HepG2 (cell line): ENCODE measurements around the gene KCTD18. TPM values are rescaled to one million over a fixed set of nuclear protein-coding genes. Genes with fewer than 3 reads are reported as not detected.

Experiments used
- BORCS8-MEF2B ChIP-seq: sonication (generic); formaldehyde crosslinking; IDR thresholded peaks from 2 replicates; pipeline ENCODE4 v1.8.0; 2022; ENCODE audit warnings: mild to moderate bottlenecking, missing genetic modification reagents
- DMAP1 ChIP-seq: IDR thresholded peaks from 2 replicates; pipeline ENCODE4 v1.6.1; 2016
- FOXO1 ChIP-seq: sonication (generic); formaldehyde crosslinking; IDR thresholded peaks from 2 replicates; pipeline ENCODE4 v1.4.0; 2020; ENCODE audit warnings: missing genetic modification reagents
- KDM2A ChIP-seq: sonication (generic); formaldehyde crosslinking; IDR thresholded peaks from 2 replicates; pipeline ENCODE4 v1.4.0; 2020; ENCODE audit warnings: low read depth, missing genetic modification reagents, borderline replicate concordance
- MXI1 ChIP-seq: IDR thresholded peaks from 3 replicates; pipeline ENCODE4 v1.6.1; 2012; ENCODE audit warnings: low read depth, low read length, inconsistent platforms, borderline replicate concordance
- NFE2L1 ChIP-seq: sonication (generic); formaldehyde crosslinking; IDR thresholded peaks from 2 replicates; pipeline ENCODE4 v1.4.0; 2020; ENCODE audit warnings: missing genetic modification reagents, mild to moderate bottlenecking, borderline replicate concordance
- RARA ChIP-seq: IDR thresholded peaks from 2 replicates; pipeline ENCODE4 v1.6.1; 2016; ENCODE audit warnings: missing genetic modification reagents, missing compliant biosample characterization
- REPIN1 ChIP-seq: sonication (generic); formaldehyde crosslinking; IDR thresholded peaks from 2 replicates; pipeline ENCODE4 v1.8.0; 2022; ENCODE audit warnings: missing genetic modification reagents, low read depth, mild to moderate bottlenecking, borderline replicate concordance
- SIN3A ChIP-seq: IDR thresholded peaks from 2 replicates; pipeline ENCODE4 v1.6.1; 2011; ENCODE audit warnings: low read depth, mild to moderate bottlenecking, control low read depth, low read length, borderline replicate concordance
- SIX4 ChIP-seq: sonication (generic); formaldehyde crosslinking; IDR thresholded peaks from 2 replicates; pipeline ENCODE4 v1.4.0; 2020; ENCODE audit warnings: missing genetic modification reagents
- SMC3 ChIP-seq: IDR thresholded peaks from 2 replicates; pipeline ENCODE4 v1.6.1; 2011; ENCODE audit warnings: low read length, improper control_type of control experiment
- ZBTB1 ChIP-seq: sonication (generic); formaldehyde crosslinking; IDR thresholded peaks from 2 replicates; pipeline ENCODE4 v1.4.0; 2020; ENCODE audit warnings: missing genetic modification reagents, borderline replicate concordance
- ZKSCAN8 ChIP-seq: IDR thresholded peaks from 2 replicates; pipeline ENCODE4 v1.6.1; 2016; ENCODE audit warnings: borderline replicate concordance, missing genetic modification reagents, missing compliant biosample characterization
- ZMYM4 ChIP-seq: sonication (generic); formaldehyde crosslinking; IDR thresholded peaks from 2 replicates; pipeline ENCODE4 v1.8.1; 2023; ENCODE audit warnings: mild to moderate bottlenecking, missing genetic modification reagents
- ZNF232 ChIP-seq: sonication (generic); formaldehyde crosslinking; IDR thresholded peaks from 2 replicates; pipeline ENCODE4 v1.4.0; 2020; ENCODE audit warnings: missing genetic modification reagents, borderline replicate concordance
- ZNF296 ChIP-seq: sonication (generic); formaldehyde crosslinking; conservative IDR thresholded peaks from 2 replicates; pipeline ENCODE4 v1.5.0; 2020; ENCODE audit warnings: mild to moderate bottlenecking, missing genetic modification reagents
- ZNF564 ChIP-seq: sonication (generic); formaldehyde crosslinking; IDR thresholded peaks from 2 replicates; pipeline ENCODE4 v1.8.1; 2023; ENCODE audit warnings: mild to moderate bottlenecking, missing genetic modification reagents
- ZNF792 ChIP-seq: IDR thresholded peaks from 2 replicates; pipeline ENCODE4 v1.6.1; 2016
- ZNF879 ChIP-seq: sonication (generic); formaldehyde crosslinking; IDR thresholded peaks from 2 replicates; pipeline ENCODE4 v1.8.1; 2023; ENCODE audit warnings: missing genetic modification reagents
- ZXDC ChIP-seq: sonication (generic); formaldehyde crosslinking; IDR thresholded peaks from 2 replicates; pipeline ENCODE4 v1.5.0; 2020; ENCODE audit warnings: mild to moderate bottlenecking, missing genetic modification reagents
- polyA plus RNA-seq, 8 experiments: library from polyadenylated mRNA; depleted of rRNA in 3 of 8; stranded (reverse) in 7 of 8; unstranded in 1 of 8; fragments of >200 nt; fragmentation: Illumina TruSeq in 4 of 8; extraction: Trizol in 4 of 8; gene quantifications; 2 replicates each; pipeline versions ENCODE4 v1.2.1 to v1.2.3, GENCODE V29; 2011 to 2016; ENCODE audit warnings: low read depth in 4 of 8, missing spikeins in 1 of 8, mixed read lengths in 1 of 8; ENCODE audit not compliant: insufficient read depth in 1 of 8
- total RNA-seq, 5 experiments: library from RNA; depleted of rRNA; stranded (reverse); fragments of >200 nt; fragmentation: Illumina TruSeq; extraction: Trizol; gene quantifications; 2 replicates each; pipeline ENCODE4 v1.2.3, GENCODE V29; 2016; ENCODE audit warnings: low read depth in 1 of 5
- TF ChIP-seq, protein P1 (sequence below): sonication (generic); formaldehyde crosslinking; IDR thresholded peaks from 2 replicates; pipeline ENCODE4 v1.8.0; 2022; ENCODE audit warnings: missing genetic modification reagents, mild to moderate bottlenecking, borderline replicate concordance
- TF ChIP-seq, protein P2 (sequence below): sonication (generic); formaldehyde crosslinking; IDR thresholded peaks from 2 replicates; pipeline ENCODE4 v1.5.0; 2020; ENCODE audit warnings: mild to moderate bottlenecking, missing genetic modification reagents, borderline replicate concordance

The KCTD18 gene
- total and polyA plus RNA-seq, 2 of the 13 experiments (the other 11 are each of a cell fraction or from before 2014, with no cell fraction given) = 2.2 to 7.1 TPM

DNA sequence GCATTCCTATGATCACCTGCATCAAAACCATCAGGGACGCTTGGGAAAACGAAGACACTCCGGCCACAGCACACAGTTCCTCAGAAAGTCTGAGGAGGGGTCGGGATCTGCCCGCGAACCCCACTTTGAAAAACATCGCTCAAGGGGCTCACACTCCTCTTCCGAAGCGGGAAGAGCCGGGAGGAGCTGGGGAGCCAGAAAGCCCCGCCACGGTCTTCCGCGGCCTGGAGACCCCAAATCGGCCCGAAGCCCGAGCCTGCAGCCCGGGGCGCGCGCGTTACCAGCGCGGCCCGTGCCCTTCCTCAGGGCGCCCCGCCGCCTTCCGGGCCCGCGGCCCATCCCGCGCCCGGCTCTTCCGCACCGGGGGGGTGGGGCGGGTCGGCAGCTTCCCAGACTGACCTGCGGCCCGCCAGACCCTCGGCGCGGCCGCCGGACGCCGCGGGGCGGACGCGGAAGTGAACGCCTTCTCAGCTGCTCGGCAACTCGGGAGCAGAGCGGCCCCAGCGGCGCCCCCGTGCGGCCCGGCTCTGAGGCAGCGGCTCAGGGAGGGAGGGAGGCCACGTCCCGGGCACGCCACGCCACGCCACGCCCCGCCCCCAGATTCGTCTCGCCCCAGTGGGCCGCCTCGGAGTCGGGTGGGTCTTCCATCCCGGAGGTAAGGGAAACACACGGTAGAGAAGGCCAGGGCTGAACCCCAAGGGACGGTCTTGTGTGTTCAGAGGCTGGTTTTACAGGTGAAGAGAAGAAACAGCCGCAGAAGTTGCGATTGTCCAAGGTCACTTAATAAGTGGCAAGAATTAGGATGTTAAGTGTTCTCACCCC is at the start of gene KCTD18 (continued):
- TF ChIP-seq, protein P1, sequence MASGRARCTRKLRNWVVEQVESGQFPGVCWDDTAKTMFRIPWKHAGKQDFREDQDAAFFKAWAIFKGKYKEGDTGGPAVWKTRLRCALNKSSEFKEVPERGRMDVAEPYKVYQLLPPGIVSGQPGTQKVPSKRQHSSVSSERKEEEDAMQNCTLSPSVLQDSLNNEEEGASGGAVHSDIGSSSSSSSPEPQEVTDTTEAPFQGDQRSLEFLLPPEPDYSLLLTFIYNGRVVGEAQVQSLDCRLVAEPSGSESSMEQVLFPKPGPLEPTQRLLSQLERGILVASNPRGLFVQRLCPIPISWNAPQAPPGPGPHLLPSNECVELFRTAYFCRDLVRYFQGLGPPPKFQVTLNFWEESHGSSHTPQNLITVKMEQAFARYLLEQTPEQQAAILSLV (CRISPR knock-in tag) = peak; percentile 96; the same call in 1 of the 2 replicates
- TF ChIP-seq KDM2A (CRISPR knock-in tag) (peak; percentile 82; the same call in 1 of the 2 replicates), ZBTB1 (no peak), BORCS8-MEF2B (CRISPR knock-in tag) (peak; percentile 79), RARA (CRISPR knock-in tag) (peak; percentile 63), MXI1 (peak; percentile 93), ZNF792 (CRISPR knock-in tag) (no peak; the same call in 1 of the 2 replicates), SIX4 (CRISPR knock-in tag) (0 out of 2 replicates have a peak, but pooled peaks have one; percentile 57), ZNF296 (CRISPR knock-in tag) (no peak), DMAP1 (CRISPR knock-in tag) (peak; percentile 73), ZKSCAN8 (CRISPR knock-in tag) (peak; percentile 45; the same call in 1 of the 2 replicates), SIN3A (peak; percentile 95; the same call in 1 of the 2 replicates), ZNF564 (CRISPR knock-in tag) (no peak), SMC3 (no peak; the same call in 1 of the 2 replicates), ZXDC (CRISPR knock-in tag) (peak; percentile 69; the same call in 1 of the 2 replicates), ZNF879 (CRISPR knock-in tag) (peak; percentile 67; the same call in 1 of the 2 replicates), NFE2L1 (CRISPR knock-in tag) (no peak), FOXO1 (CRISPR knock-in tag) (0 out of 2 replicates have a peak, but pooled peaks have one; percentile 45), ZMYM4 (CRISPR knock-in tag) (peak; percentile 99), ZNF232 (no peak), REPIN1 (CRISPR knock-in tag) (peak; percentile 79; the same call in 1 of the 2 replicates)
- TF ChIP-seq, protein P2, sequence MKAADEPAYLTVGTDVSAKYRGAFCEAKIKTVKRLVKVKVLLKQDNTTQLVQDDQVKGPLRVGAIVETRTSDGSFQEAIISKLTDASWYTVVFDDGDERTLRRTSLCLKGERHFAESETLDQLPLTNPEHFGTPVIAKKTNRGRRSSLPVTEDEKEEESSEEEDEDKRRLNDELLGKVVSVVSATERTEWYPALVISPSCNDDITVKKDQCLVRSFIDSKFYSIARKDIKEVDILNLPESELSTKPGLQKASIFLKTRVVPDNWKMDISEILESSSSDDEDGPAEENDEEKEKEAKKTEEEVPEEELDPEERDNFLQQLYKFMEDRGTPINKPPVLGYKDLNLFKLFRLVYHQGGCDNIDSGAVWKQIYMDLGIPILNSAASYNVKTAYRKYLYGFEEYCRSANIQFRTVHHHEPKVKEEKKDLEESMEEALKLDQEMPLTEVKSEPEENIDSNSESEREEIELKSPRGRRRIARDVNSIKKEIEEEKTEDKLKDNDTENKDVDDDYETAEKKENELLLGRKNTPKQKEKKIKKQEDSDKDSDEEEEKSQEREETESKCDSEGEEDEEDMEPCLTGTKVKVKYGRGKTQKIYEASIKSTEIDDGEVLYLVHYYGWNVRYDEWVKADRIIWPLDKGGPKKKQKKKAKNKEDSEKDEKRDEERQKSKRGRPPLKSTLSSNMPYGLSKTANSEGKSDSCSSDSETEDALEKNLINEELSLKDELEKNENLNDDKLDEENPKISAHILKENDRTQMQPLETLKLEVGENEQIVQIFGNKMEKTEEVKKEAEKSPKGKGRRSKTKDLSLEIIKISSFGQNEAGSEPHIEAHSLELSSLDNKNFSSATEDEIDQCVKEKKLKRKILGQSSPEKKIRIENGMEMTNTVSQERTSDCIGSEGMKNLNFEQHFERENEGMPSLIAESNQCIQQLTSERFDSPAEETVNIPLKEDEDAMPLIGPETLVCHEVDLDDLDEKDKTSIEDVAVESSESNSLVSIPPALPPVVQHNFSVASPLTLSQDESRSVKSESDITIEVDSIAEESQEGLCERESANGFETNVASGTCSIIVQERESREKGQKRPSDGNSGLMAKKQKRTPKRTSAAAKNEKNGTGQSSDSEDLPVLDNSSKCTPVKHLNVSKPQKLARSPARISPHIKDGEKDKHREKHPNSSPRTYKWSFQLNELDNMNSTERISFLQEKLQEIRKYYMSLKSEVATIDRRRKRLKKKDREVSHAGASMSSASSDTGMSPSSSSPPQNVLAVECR (CRISPR knock-in tag) = peak; percentile 97
